Activated effector memory CD4-positive, alpha-beta T cell treated with Interleukin-2 at 50 U/mL for 16 hours (primary cell): ENCODE results near the gene AURKAIP1.

Source experiments
- DNase-seq: peaks from one replicate; pipeline ENCODE4 v3.0.0-alpha.2; 2020

Gene AURKAIP1

GRCh38 chr1:1345860-1346500 is 29.0 kb downstream of the AURKAIP1 start:
- no peak for DNase-seq

- no peak for DNase-seq
Observed at GRCh38 chr1:1345384-1345783, 29.6 kb downstream of the AURKAIP1 start.

- no peak for DNase-seq
Observed at GRCh38 chr1:1344655-1345361, 30.2 kb downstream of the AURKAIP1 start.

- DNase-seq: no peak
Observed at GRCh38 chr1:1343811-1344421, 31.1 kb downstream of the AURKAIP1 start.

- no peak for DNase-seq
Observed at GRCh38 chr1:1342584-1343115, 32.4 kb downstream of the AURKAIP1 start.

- no peak for DNase-seq
Observed at GRCh38 chr1:1342061-1342562, 32.9 kb downstream of the AURKAIP1 start.

- DNase-seq: no peak
Observed at GRCh38 chr1:1341549-1342021, 33.4 kb downstream of the AURKAIP1 start.

GRCh38 chr1:1340791-1341548 is 34.0 kb downstream of the AURKAIP1 start:
- DNase-seq: no peak

GRCh38 chr1:1340185-1340584 is 34.8 kb downstream of the AURKAIP1 start:
- DNase-seq: no peak

- DNase-seq: no peak
Observed at GRCh38 chr1:1338278-1338677, 36.7 kb downstream of the AURKAIP1 start.

- no peak for DNase-seq
Observed at GRCh38 chr1:1337793-1338147, 37.2 kb downstream of the AURKAIP1 start.

- DNase-seq: no peak
Observed at GRCh38 chr1:1336931-1337792, 37.8 kb downstream of the AURKAIP1 start.

GRCh38 chr1:1336446-1336845 is 38.6 kb downstream of the AURKAIP1 start:
- no peak for DNase-seq

GRCh38 chr1:1335792-1336248 is 39.2 kb downstream of the AURKAIP1 start:
- DNase-seq: no peak

GRCh38 chr1:1335283-1335682 is 39.7 kb downstream of the AURKAIP1 start:
- DNase-seq: no peak

GRCh38 chr1:1334835-1335234 is 40.2 kb downstream of the AURKAIP1 start:
- no peak for DNase-seq

GRCh38 chr1:1333551-1334241 is 41.3 kb downstream of the AURKAIP1 start:
- no peak for DNase-seq

- DNase-seq: no peak
Observed at GRCh38 chr1:1332774-1333480, 42.1 kb downstream of the AURKAIP1 start.

GRCh38 chr1:1332031-1332755 is 42.8 kb downstream of the AURKAIP1 start:
- DNase-seq: no peak
